NCI-H526 treated with DMSO at 0.1 percent for 48 hours (cell line): ENCODE results near the gene PJA2.
"Not testable (repeated sequence)": the region's sequence is repeated elsewhere in the genome, so short reads cannot be mapped to it uniquely, and the experiment has no call there.

ENCODE experiments used
- DNase-seq: peaks from one replicate; lab custom pipeline; 2025; lab: John Stamatoyannopoulos, UW

The PJA2 gene

DNA sequence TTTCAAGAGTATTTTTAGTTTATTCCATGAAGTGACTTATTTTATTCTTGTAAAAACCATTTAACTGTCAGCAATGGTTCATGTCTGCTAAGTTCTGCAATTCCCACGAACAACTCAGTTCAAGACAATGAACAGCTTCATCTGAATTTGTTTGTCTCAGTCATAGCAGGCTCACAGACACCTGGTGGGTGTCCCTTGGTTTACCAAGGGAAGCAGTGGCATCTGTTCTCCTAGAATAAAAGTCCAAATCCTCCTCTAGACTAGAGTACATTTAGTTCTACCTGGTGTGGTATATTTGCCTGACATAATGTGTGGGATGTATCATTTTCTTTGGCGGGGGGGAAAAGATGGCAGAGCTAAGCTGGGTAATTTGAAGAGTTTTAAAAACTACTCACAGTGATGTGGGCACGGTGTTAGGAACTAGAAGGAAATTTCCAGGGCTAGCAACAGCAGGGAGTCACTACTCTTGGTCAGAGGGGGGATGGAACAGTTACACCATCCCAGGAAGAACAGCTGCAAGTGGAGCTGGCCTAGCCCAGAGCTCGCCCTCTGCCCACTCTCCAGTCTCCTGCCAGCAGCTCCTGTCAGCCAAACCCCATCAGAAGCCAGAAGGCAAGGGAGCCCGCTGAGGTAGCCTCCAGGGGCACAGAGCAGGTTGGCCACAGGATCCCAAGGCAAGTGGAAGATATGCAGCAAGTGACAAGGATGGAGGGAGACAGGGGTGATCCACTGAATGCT is 100.3 kb downstream of the PJA2 start:
- no peak for DNase-seq

DNA sequence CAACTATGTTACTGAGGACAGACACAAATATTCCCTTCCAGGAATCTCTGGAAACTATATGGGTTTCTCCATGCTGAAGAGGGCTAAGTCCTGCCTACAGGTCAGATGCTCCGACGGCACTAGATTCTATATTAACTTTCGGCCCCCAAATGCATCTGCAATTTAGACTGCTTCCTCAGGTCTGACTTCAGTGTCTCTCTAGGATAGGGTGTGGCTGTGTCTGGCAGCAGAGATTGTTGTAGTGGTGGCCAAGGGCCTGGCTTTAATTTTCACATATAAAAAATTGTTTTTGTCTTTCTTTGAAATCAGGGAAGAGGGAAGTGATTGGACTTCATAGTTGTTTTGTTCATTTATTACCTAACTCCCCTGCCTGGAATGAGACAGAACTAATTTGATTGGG is 101.8 kb downstream of the PJA2 start:
- DNase-seq, result no peak

DNA sequence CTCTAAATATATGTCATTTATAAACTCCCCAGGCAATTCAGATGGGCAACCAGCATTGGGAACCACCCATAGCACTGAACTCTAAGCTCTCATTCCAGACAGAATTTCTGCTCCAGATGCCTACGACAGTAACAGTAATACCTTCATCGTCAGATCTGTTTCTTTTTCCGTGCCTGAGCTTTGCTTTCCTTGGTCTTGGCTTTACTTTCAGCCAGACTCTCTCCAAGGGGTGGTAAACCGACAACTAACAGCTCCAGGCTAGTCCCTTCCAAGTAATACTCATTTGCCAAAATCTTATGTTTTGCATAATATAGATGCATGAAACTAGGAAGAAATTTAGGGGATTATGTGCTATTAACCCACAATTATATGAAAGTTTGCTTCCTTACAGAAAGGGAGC is 102.3 kb downstream of the PJA2 start:
- DNase-seq, result no peak

DNA sequence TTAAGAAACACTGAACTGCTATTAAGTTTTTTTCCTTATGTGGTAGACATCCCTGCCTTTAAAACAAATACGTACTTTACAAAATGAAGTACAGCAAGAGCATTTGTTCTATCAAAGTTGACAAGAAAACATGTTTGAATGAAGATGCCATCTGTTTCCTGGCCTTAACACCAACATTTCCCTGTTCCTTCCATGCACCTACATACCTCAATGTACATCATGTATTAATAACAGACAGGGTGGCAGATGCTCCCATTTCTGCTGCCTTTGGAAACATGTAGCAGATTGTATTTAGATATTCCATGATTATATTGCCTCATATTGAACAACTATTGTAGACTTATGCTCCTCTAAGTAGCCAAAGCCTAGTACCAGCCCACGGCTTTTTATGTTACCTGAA is 104.4 kb downstream of the PJA2 start:
- no peak for DNase-seq

DNA sequence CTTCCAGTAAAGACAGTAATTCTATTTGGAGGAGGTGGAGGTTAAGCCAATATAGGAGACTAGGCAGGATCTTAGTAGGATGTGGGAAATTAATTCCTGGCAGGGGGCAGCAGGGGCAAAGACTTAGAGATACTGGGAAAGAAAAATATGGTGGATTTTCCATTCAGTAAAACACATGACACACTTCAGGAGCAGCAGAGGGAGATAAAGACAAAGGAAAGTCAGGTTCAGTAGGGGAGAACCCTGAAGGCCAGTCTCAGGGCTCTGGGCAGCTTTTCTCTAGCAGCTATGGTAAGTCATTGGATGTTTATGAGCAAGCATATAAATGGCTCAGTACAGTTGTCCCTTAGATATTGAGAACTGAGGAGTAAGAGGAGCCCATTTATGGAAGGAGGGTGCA is 105.5 kb downstream of the PJA2 start:
- no peak for DNase-seq

DNA sequence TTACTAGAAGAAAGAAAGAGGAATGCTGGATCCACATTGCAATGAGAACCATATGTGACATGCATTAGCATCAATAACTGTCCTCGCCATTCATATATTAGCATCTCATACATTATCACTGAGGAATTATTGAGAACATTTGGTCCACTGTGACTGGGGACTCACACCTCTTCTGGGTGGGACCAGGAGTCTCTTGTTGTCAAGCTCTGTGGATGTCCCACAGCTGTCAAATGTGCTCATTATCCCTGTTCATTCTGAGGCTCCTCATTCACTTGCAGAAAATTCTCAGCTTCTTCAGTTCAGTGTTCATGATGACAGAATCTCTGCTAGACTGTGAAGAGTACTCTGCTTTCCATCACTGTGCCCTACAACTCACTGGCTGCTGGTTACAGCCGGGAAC is 109.4 kb downstream of the PJA2 start:
- DNase-seq, result no peak

DNA sequence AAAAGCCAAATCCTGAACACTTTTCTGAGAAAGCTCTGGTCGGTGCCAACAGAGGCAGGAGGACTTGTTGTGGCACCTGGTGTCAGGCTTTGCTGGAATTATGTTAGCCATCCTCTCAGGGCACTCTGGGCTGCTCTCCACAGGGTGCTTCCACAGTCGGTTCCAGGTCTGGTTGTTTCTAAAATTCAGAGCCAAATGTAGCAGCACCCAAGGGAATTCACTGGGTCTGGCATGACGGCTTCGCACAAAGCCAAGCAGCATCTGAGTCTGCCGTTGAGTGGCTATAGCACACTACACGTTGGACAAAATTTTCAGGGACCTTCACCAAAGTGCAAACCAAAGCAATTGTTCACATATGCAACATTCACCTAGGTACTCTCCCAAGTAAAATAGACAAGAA is 110.2 kb downstream of the PJA2 start:
- DNase-seq, result no peak

DNA sequence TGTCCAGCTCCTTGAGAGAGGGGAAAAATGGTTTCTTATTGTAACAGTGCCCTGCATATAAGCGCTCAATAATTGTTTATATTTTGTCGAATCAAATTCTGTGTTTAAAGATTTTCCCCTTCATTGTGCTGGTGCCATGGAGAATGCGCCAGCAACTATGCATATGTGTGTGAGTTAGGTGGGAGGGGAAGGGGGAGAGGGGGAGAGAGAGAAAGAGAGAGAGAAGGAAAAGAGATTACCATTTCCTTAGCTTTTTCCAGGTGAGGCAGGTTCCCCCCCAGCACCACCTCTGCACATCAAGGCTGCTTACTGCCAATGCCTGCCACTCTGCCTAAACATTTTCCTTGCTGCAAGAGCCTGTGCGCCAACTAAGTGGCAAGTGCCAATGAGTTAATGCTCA is 111.0 kb downstream of the PJA2 start:
- DNase-seq, result no peak

DNA sequence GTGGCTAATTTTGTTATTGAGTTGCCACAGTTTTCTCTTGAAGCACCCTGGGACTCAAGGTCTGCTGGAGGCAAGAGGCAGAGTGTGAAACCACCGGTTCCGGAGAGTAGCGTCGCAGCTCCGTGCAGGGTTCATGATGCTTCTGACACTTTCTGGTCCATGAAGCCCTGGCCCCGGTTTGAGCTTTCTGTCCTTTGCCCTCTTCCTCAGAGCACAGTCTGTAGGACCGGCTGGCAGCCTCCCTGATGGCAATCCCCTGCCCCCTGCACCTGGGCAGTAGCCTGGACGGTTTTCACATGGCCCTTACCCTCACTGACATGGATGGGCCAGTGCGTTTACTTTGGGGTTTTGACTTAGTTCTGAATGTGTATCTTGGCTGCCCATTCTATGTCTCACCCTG is 111.9 kb downstream of the PJA2 start:
- DNase-seq, result no peak

DNA sequence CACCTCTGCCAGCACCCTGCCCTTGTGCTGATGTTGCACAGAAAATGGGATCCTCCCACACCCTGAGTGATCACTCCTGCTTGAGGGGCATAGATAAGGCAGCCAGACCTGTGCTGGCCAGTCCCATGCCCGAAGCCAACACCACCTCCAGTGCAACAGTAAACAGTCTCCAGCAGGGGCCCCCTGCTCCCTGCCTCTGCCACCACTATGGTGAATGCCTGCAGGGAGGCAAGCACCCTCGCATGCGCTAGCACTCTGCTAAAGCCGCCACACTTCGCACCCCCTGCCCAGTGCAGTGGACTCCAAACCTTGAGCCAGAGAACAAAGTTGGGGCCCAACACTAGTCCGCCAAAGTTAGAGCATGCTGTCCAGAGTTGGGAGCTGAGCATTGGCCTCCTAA is 118.7 kb downstream of the PJA2 start:
- DNase-seq, result no peak

DNA sequence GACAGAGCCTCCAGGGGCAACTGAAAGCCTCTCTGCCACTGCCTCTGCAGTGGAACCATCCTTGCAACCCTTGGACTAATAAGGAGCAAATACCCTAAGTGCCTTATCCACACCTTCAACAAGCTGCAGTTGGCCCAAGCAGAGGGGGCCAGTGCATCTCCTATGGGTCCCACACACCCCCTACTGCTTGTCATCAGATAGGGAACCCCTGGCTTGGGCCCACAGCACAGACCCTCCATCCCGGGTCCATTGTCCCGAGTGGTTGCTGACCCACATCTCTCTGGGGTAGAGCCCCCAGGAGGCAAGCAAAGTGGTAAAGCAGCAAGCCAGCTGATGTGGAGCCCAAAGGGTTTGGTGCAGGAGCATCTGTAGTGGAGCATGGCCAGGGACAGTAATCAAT is 119.5 kb downstream of the PJA2 start:
- DNase-seq, result no peak

DNA sequence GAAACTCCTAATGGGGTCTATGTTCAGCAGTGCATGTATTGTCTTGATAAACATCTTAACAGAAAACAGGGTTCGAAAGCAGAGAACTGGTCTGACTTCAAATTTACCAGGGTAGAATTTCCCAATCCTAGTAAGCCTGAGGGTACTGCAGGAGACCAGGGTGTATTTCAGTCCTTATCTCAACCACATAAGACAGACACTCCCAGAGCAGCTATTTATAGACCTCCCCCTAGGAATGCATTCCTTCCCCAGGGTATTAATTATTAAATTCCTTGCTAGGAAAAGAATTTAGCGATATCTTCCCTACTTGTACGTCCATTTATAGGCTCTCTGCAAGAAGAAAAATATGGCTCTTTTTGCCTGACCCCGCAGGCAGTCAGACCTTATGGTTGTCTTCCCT is 123.1 kb downstream of the PJA2 start:
- DNase-seq, result not testable (repeated sequence)
